OCI-LY7 (cell line): ENCODE results near the gene CALU. TPM values are rescaled to one million over a fixed set of nuclear protein-coding genes. Genes with fewer than 3 reads are reported as not detected.

Experiments
- BruUV-seq: library from RNA; stranded (reverse); fragments of 400-500 nt; replicated peaks from 2 replicates; lab custom pipeline; 2021; lab: Mats Ljungman, UMichigan
- CTCF ChIA-PET: fragments of 300-600 bp; sonication (Branson Sonifier 250); formaldehyde crosslinking; loops from one replicate; lab custom pipeline; 2022; ENCODE audit warnings: antibody characterized with exemption; ENCODE audit not compliant: unreplicated experiment; lab: Charles Lee
- POLR2A ChIA-PET: fragments of 300-600 bp; sonication (Branson Sonifier 250); formaldehyde crosslinking; loops from one replicate; lab custom pipeline; 2022; ENCODE audit warnings: antibody characterized with exemption; lab: Charles Lee
- DNase-seq: peaks from one replicate; pipeline ENCODE4 v3.0.0-alpha.2; 2015; ENCODE audit warnings: low spot score
- H2AFZ ChIP-seq: fragments of 200-600 bp; sonication (generic), shearing (Covaris generic); 2 replicates; pipeline ENCODE4 v1.6.1; 2014; ENCODE audit warnings: mild to moderate bottlenecking, antibody characterized with exemption, low read length, moderate library complexity
- H3K27ac ChIP-seq: fragments of 200-600 bp; sonication (generic); 2 replicates; pipeline ENCODE4 v1.5.1; 2014; ENCODE audit warnings: mixed run types, low read depth, mild to moderate bottlenecking, moderate library complexity, low read length, inconsistent platforms; ENCODE audit not compliant: poor library complexity, severe bottlenecking
- H3K36me3 ChIP-seq: fragments of 200-600 bp; sonication (generic); 2 replicates; pipeline ENCODE4 v1.6.1; 2014; ENCODE audit warnings: mild to moderate bottlenecking, antibody characterized with exemption, low read length, moderate library complexity, mixed read lengths; ENCODE audit not compliant: insufficient read depth
- H3K4me1 ChIP-seq: fragments of 200-600 bp; sonication (generic); 2 replicates; pipeline ENCODE4 v1.5.1; 2014; ENCODE audit warnings: mild to moderate bottlenecking, low read length; ENCODE audit not compliant: insufficient read depth, poor library complexity, severe bottlenecking
- H3K4me2 ChIP-seq: fragments of 200-600 bp; sonication (generic); 2 replicates; pipeline ENCODE4 v1.6.1; 2014; ENCODE audit warnings: mild to moderate bottlenecking, low read length
- H3K4me3 ChIP-seq: fragments of 200-600 bp; sonication (generic); 2 replicates; pipeline ENCODE4 v1.5.1; 2014; ENCODE audit warnings: mild to moderate bottlenecking, low read depth, low read length; ENCODE audit not compliant: poor library complexity, severe bottlenecking
- H3K79me2 ChIP-seq: fragments of 200-600 bp; sonication (generic); 2 replicates; pipeline ENCODE4 v1.6.1; 2016; ENCODE audit warnings: low read depth, mild to moderate bottlenecking, low read length, moderate library complexity, mixed read lengths; ENCODE audit not compliant: insufficient read depth
- H3K9me2 ChIP-seq: fragments of 200-600 bp; sonication (generic); 2 replicates; pipeline ENCODE4 v1.6.1; 2016; ENCODE audit warnings: mild to moderate bottlenecking, low read length, mixed read lengths; ENCODE audit not compliant: insufficient read depth
- H3K9me3 ChIP-seq: fragments of 200-600 bp; sonication (generic); 2 replicates; pipeline ENCODE4 v1.6.1; 2014; ENCODE audit warnings: mild to moderate bottlenecking, mixed run types, low read length, mixed read lengths
- H4K20me1 ChIP-seq: fragments of 200-600 bp; sonication (generic); 2 replicates; pipeline ENCODE4 v1.6.1; 2014; ENCODE audit warnings: mild to moderate bottlenecking, antibody characterized with exemption, low read length, moderate library complexity, mixed read lengths; ENCODE audit not compliant: insufficient read depth
- EZH2phosphoT487 ChIP-seq: fragments of 200-600 bp; sonication (generic); IDR thresholded peaks from 2 replicates; pipeline ENCODE4 v1.6.1; 2018; ENCODE audit warnings: low read depth, borderline replicate concordance, mild to moderate bottlenecking, mixed run types, antibody characterized with exemption, low read length, moderate library complexity, mixed read lengths
- intact Hi-C: fragments of 100-400 bp; cut with micrococcal nuclease; formaldehyde crosslinking; loops from one replicate; pipeline ENCODE4 v1.10.0; 2022; ENCODE audit not compliant: unreplicated experiment
- total RNA-seq, 2 experiments: library from RNA; depleted of rRNA in 1 of 2; stranded (reverse); fragments of >200 nt in 1 of 2; shearing (Covaris generic) in 1 of 2; gene quantifications; 2 replicates each; pipeline ENCODE4 v1.2.3, GENCODE V29; 2014 to 2022
- TF ChIP-seq, protein P1 (sequence below): fragments of 200-600 bp; sonication (generic); conservative IDR thresholded peaks from 2 replicates; pipeline ENCODE4 v1.5.1; 2014; ENCODE audit warnings: mild to moderate bottlenecking, antibody characterized with exemption, low read length, moderate library complexity, mixed read lengths

CALU gene
- total RNA-seq, 2 experiments from 2014 or later, result 45.6 to 52.8 TPM

DNA sequence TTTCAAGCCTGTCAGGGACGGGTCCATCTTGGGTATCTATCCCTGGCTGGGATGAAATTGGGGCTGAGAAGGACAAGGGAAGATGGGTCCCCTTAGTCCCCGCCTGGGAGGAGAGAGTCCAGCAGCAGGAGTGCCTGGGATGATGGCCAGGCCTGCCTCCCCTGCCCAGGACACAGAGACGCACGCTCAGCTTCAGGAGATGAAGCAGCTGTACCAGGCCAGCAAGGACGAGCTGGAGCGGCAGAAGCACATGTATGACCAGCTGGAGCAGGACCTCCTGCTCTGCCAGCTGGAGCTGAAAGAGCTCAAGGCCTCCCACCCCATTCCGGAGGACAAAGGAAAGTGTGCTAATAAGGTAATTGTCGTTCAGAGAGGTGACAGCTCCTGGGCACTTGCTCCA, 68.0 kb downstream of the CALU start:
- Histone ChIP-seq H3K4me1 (no peaks in the 10 kb centered on the region), H4K20me1 (no peaks in the 10 kb centered on the region), H3K4me2 (no peak overlapping the region), H3K27ac (no peak overlapping the region), H3K9me2 (no peaks in the 10 kb centered on the region), H2AFZ (no peak overlapping the region), H3K9me3 (no peaks in the 10 kb centered on the region), H3K36me3 (peaks cover 4% of the 10 kb centered on the region; the same call in 1 of the 2 replicates), H3K4me3 (no peak overlapping the region), H3K79me2 (no peaks in the 10 kb centered on the region)
- CTCF ChIA-PET, result no interaction called here
- no TSS peak for BruUV-seq
- DNase-seq, result no peak
- TF ChIP-seq EZH2phosphoT487, result no peak
- TF ChIP-seq, protein P1, sequence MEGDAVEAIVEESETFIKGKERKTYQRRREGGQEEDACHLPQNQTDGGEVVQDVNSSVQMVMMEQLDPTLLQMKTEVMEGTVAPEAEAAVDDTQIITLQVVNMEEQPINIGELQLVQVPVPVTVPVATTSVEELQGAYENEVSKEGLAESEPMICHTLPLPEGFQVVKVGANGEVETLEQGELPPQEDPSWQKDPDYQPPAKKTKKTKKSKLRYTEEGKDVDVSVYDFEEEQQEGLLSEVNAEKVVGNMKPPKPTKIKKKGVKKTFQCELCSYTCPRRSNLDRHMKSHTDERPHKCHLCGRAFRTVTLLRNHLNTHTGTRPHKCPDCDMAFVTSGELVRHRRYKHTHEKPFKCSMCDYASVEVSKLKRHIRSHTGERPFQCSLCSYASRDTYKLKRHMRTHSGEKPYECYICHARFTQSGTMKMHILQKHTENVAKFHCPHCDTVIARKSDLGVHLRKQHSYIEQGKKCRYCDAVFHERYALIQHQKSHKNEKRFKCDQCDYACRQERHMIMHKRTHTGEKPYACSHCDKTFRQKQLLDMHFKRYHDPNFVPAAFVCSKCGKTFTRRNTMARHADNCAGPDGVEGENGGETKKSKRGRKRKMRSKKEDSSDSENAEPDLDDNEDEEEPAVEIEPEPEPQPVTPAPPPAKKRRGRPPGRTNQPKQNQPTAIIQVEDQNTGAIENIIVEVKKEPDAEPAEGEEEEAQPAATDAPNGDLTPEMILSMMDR, result no peak
- intact Hi-C loops, result no loop called here
- POLR2A ChIA-PET, result no interaction called here

DNA sequence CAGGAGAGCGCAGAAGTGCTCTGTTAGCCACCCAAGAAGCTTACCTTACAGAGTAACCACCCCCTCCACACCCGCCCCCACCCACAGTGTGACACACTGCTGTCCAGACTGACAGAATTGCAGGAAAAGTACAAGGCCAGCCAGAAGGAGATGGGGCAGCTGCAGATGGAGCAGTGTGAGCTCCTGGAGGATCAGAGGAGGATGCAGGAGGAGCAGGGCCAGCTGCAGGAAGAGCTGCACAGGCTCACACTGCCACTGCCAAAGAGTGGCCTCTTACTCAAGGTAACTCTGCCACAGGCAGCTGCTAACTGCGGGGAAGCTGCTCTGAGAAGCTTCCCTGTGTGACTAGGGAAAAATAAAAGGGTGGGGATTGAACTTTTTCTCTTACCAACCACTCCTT, 70.2 kb downstream of the CALU start:
- DNase-seq, result no peak
- H3K4me1 ChIP-seq, result no peaks in the 10 kb centered on the region
- POLR2A ChIA-PET, result no interaction called here
- no peaks in the 10 kb centered on the region for H4K20me1 ChIP-seq
- intact Hi-C loops, result no loop called here
- H3K4me3 ChIP-seq, result no peak overlapping the region
- no peaks in the 10 kb centered on the region for H3K79me2 ChIP-seq
- BruUV-seq, result no TSS peak
- H3K4me2 ChIP-seq, result no peak overlapping the region
- no peak overlapping the region for H3K27ac ChIP-seq
- 0 out of 2 replicates have a peak, but pooled peaks cover 4% of the 10 kb centered on the region for H3K36me3 ChIP-seq
- no peaks in the 10 kb centered on the region for H3K9me2 ChIP-seq
- H2AFZ ChIP-seq, result no peak overlapping the region
- CTCF ChIA-PET, result no interaction called here
- TF ChIP-seq, protein P1, result no peak
- TF ChIP-seq EZH2phosphoT487, result no peak
- H3K9me3 ChIP-seq, result no peaks in the 10 kb centered on the region

DNA sequence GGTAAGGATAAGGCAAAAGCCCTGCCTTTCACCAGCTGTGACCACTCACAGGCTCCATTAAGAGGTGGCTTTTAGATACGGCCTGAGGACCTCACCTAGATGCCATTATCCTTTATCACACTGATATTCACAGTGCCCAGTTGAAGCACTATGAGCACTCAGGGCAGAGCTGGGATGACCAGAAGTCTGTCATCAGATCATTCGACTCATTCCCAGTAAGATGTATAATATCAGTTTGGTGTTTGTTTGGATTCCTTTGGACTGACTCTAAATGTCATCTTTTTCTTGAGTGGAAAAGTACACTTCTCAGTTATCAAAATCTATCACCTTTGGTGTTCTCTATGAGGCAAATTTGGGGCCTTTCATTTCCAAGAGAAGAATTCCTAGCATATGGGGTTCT, 71.3 kb downstream of the CALU start:
- H2AFZ ChIP-seq, result no peak overlapping the region
- ChIA-PET POLR2A (no interaction called here), CTCF (interaction anchor here (0.5 kb wide), 1 partner anchor 45 kb away, joined by 3 read pairs; no protein-coding TSS in a partner anchor)
- no peak for TF ChIP-seq EZH2phosphoT487
- TF ChIP-seq, protein P1, result no peak
- H3K9me2 ChIP-seq, result no peaks in the 10 kb centered on the region
- H3K4me1 ChIP-seq, result no peaks in the 10 kb centered on the region
- intact Hi-C loops, result no loop called here
- H3K4me2 ChIP-seq, result no peak overlapping the region
- H3K79me2 ChIP-seq, result no peaks in the 10 kb centered on the region
- H4K20me1 ChIP-seq, result no peaks in the 10 kb centered on the region
- H3K36me3 ChIP-seq, result 0 out of 2 replicates have a peak, but pooled peaks cover 4% of the 10 kb centered on the region
- H3K4me3 ChIP-seq, result no peak overlapping the region
- DNase-seq, result no peak
- no peaks in the 10 kb centered on the region for H3K9me3 ChIP-seq
- H3K27ac ChIP-seq, result no peak overlapping the region
- BruUV-seq, result no TSS peak
